GM19238 (cell line): Measurements from ENCODE around the gene NUBPL.
"Not testable (repeated sequence)": the region's sequence is repeated elsewhere in the genome, so short reads cannot be mapped to it uniquely, and the experiment has no call there.

Experiments used
- DNase-seq: peaks from one replicate; pipeline ENCODE4 v3.0.0; 2011; ENCODE audit warnings: low spot score; ENCODE audit not compliant: insufficient read length

NUBPL gene

GRCh38 chr14:31806249-31806648 lies 245.0 kb downstream of the NUBPL start:
- DNase-seq = no peak

- DNase-seq = not testable (repeated sequence)
These were observed 250.8 kb downstream of the NUBPL start for GRCh38 chr14:31811693-31812628.

- DNase-seq = not testable (repeated sequence)
These were observed 252.7 kb downstream of the NUBPL start for GRCh38 chr14:31813724-31814490.

DNA sequence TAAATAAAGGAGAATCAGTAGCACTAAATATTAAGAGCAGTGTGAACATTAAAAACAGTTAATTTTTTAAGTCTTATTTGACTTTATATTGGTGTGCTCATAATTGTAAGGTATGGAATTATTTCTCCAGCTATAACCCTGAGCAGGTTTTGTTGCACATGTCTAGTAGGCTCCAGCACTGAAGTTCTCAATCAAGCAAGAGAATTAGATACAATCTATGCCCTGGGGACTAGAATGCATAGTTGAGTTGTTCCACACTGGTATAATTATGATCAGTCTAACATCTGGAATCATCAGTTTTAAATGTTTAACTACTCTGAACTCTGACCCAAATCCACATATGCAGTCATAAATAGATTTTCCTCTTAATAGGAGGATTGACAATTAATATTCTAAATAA lies 258.1 kb downstream of the NUBPL start:
- DNase-seq = no peak

GRCh38 chr14:31825459-31825858 lies 264.3 kb downstream of the NUBPL start:
- no peak for DNase-seq

- no peak for DNase-seq
These were observed 266.1 kb downstream of the NUBPL start for GRCh38 chr14:31827325-31827724.

DNA sequence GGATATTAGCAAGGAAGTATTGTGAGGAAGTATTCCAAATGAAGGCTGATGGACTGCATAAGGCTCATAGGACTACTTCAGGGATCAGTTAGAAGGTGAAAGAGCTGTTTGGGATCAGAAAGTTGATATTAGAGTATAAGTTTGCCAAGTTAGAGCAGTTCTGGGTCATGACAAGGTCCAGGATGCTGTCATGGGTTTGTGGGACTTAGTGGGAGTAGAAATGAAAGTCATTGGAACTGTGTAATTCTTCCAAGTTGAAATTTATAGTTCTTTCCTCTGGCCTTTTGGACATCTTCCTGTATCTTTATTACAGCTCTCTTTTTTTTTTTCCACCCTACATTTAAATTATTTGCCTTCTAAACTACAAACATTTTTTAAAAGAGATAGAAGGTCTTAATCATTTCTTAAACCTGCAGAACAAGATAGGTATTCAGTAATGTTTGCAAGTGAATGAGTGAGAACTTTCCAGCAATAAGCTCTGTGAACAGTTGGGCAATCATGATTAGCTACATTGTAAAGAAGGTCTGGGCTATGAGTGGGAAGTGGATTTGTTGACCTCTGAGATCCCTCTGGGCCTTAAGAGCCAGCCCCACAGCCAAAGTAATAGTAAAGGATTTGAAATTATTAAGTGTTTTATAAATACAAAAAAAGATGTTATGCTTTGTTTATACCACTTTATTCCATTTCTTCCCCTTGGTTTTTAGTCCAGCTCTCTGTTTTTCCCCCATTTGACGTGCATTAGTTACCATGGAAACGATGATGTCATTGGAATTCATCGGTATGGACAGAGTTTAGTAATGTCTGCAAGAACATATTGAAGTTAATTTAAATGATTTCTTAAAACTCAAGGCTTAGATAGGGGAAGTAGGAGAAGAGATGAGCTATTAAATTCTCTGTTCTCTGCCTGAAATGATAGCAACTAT lies 268.0 kb downstream of the NUBPL start:
- no peak for DNase-seq

- DNase-seq = no peak
These were observed 273.4 kb downstream of the NUBPL start for GRCh38 chr14:31834616-31835015.

- DNase-seq = no peak
These were observed 273.8 kb downstream of the NUBPL start for GRCh38 chr14:31835049-31835448.

GRCh38 chr14:31837031-31837430 lies 275.8 kb downstream of the NUBPL start:
- no peak for DNase-seq

- DNase-seq = no peak
These were observed 281.7 kb downstream of the NUBPL start for GRCh38 chr14:31842899-31843298.

DNA sequence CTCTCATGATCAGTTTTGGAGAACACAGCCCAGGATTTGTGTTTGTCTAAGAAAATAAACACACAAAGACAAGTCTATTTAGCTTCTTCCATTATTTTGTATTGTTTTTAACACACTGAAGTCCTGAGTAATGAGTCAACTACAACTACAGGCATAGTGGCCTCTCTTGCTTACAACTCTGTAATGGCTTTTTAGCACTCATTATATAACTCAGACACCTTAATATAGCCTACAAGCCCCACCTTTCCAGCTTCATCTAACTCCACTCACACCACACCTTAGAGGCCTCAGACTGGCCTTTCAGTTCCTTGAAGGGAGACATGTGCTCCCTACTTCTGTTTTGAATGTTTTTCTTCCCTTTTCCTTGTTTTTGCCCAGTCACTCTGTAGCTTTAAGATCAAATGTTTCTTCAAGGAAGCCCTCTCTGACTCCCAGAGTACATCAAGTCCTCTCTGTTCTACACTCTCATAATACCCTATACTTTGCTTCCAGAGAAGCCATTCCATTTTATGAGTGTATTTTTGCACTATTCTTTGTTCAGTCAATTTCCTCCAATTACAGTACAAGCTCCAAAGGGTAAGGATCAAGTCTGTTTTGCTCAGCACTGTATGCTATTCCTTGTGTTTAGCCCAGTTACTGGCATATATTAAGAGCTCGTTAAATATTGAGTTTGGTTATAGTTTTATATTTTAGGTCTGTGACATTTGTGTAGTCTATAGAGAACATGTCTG lies 282.3 kb downstream of the NUBPL start:
- no peak for DNase-seq

- DNase-seq = no peak
These were observed 293.4 kb downstream of the NUBPL start for GRCh38 chr14:31854508-31855075.

GRCh38 chr14:31855262-31855661 lies 294.1 kb downstream of the NUBPL start:
- no peak for DNase-seq

GRCh38 chr14:31856003-31856402 lies 294.8 kb downstream of the NUBPL start:
- DNase-seq = not testable (repeated sequence)

- no peak for DNase-seq
These were observed 297.7 kb downstream of the NUBPL start for GRCh38 chr14:31858868-31859267.

DNA sequence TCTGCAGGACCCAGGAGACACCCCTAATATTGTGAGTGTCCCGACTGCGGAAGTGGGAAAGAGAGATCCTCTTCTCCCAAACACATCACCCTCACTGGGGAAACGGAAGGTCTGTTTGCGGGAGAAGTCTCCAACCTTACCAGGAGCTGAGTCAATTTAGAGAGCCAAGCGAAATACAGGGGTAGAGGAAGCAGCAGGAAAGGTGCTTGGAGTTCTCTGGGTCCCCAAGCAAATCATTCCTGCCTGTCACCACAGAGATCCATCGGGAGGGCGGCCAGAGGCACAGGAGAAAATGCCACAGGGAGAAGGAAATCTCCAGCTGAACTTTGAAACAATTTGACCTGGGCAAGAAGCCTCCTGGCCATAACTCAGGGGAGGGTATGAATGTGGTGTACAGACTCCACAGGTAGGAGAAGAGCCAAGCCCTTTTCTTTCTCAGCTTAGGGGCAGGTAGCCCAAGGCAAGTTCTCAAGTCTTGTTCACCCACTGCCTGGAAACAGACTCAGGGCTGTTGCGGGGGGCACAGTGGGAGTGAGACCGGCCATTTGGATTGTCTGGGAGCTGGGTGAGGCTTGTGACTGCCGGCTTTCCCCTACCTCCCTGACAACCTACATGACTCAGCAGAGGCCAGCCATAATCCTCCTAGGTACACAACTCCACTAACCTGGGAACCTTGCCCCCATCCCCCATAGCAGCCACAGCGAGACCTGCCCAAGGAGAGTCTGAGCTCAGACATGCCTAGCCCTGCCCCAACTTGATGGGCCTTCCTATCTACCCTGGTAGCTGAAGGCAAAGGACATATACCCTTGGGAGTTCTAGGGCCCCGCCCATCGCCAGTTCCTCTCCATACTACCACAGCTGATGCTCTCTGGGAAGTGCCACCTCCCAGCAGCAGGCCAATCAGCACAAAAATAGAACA lies 304.0 kb downstream of the NUBPL start:
- DNase-seq = no peak

GRCh38 chr14:31867570-31867969 lies 306.4 kb downstream of the NUBPL start:
- DNase-seq = no peak

GRCh38 chr14:31868096-31868495 lies 306.9 kb downstream of the NUBPL start:
- DNase-seq = not testable (repeated sequence)
